GM10847 (cell line): ENCODE measurements around the gene STK33.

ENCODE experiments used
- POLR2A ChIP-seq: IDR thresholded peaks from 2 replicates; pipeline ENCODE4 v1.6.1; 2011; ENCODE audit not compliant: insufficient read length; ENCODE audit errors: extremely low read depth

The STK33 gene

DNA sequence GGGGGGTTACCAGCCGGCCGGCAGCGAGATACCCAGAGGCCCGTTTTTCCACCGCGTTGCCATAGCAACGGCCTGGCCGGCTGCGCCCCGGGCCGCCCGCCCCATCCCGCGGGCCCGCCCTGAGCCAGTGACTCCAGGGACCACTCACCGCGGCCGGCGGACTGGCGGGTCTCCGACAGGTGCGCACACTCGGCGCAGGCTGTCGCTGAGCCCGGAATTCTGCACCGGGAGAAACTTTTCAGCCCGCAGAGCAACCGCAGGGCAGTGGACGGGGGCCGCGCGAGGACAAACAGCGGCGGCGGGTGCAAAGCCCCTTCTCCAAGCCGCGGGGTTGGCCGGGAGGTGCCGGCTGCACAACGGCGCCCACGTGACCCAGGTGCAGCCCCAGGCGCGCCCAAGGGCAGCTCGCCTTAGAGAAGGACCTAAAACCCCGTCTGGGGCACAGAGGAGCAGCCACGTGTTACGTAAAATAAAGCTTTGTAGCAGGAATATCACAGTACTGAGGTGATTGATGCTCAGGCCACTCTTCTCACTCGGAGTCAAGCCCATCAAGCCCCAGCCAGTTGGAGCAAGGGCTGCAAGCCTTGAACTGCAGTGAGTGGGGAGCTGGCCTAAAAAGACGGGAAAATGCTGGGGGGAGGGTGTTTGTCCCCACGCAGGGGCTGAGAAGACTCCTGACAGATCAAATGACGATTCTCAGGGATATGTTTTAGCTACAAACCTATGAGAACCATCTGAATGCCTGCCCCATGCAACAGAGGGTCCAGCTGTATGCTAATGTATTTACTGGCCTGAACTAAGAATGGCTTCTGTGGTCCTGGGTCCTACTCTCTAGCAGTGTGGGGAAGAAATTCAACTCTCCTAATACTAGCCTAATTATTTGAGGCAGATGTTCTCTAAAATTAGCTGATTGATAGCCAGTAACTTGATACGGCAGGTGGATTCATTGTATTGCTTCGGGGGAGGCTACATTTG is at the start of gene STK33:
Gene STK33 (minus strand): TSS at position 294 of the 975 bp plus-strand sequence. CDS start 119,323 bp downstream, outside the sequence.
- peak; percentile 27 for TF ChIP-seq POLR2A

DNA sequence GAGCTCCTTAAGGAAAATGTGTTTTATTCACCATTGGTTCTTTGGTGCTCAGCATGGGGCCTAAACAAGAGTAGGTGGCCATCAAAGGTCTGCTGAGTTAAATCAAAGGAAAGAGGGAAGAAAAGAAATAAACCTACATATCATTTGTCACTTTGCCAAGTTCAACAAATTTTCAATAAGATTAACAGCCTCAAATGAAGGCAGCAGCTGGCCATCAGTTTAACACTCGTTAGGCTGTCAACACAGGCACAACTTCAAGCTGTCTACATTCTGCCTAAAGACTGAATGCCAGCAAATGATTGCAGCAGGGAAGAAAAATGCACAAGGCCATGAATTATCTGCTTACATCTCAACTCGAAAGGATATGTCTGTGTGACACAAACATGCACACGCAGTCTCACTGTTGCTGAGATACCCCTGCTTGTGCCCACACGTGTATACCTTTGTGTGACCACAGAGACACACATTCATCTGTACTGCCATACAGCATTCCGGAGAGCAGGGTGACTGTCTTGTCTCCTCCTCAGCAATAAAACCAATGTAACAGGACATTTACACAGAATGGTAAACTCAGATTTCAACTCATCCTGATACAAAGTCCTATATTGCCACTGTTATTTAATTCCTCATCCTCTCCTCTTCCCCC is 48.3 kb upstream of the STK33 start:
- TF ChIP-seq POLR2A: no peak

DNA sequence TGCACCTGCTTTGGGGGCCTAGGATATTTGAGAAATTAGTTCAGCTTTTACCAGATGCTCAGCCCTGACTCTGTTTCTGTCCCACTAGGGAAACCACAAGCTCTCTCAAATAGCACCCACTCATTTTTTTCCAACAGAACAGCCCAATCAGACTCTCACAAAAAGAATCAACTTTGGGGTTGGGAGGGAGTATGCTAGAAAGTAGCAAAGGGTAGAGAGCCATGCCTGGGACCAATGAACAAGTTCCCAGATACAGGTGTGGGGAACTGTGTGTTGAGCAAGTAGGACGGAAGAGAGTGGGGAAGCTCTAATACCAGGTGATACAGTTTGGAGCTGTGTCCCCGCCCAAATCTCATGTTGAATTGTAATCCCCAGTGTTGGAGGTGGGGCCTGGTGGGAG is 47.3 kb upstream of the STK33 start:
- no peak for TF ChIP-seq POLR2A

DNA sequence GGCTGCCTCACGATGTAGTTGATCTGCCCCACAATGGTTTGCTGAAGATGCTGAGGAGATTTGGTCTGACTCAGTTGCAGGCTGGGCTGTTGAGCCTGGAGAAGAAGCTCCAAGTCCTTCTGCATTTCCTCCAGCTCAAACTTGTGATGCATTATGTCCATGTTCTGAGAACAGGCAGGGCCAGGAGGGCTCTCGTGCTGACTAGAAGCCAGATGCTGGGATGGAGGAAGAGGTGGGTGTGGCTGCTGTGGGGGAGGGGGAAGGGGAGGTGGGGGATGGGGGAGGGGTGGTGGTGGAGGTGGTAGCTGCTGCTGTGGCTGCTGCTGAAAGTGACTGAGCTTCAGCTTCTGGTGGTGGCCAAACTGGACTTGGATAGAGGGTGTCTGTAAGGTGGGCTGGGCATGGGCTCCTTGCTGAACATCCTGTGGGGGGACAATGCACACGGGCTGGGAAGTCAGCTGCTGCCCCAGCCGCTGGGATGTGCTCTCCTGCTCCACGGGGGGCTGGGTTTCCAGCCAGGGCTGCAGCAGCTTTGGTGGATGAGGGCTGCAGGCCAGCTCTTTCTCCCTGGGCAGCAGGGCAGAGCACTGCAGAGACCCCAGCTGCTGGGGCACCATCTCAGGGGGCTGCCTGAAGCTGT is 46.4 kb upstream of the STK33 start:
- TF ChIP-seq POLR2A: no peak

DNA sequence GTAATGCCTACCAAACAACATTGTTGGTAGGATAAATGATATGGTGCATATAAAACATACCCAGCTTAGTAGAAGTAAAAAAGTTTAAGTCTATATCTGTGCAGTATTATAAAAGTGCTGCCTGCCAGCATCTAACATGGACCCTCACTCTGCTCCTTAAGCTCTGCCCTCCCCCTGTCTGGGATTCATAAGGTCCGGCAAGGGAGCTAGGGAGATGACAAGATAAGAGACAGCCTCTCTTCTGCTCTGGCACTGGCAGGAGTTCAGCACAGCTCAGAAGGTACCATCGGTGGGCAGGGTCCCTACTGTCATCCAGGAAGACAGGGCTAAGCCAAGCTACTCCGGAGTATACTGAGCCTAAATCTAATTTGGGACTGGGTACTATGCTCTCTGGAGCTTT is 45.6 kb upstream of the STK33 start:
- TF ChIP-seq POLR2A: no peak

DNA sequence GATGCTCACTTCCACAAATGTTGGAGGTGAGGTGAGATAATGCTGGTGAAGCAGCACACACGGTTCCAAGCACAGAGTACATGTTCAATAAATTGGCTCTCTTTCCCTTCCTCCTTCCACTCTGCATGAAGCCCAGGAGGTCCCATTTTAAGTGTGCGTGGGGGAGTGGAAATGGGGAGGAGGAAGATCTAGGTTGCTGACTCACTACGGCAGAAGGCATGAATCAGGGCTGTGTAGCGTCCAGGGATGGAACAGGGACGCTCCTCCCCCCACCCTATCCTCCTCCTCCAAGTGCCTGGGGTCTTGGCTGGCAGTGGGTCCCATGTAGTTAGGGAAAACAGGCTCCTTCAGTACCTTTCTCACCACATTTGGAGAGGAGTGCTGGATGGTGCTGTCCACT is 44.3 kb upstream of the STK33 start:
- no peak for TF ChIP-seq POLR2A

DNA sequence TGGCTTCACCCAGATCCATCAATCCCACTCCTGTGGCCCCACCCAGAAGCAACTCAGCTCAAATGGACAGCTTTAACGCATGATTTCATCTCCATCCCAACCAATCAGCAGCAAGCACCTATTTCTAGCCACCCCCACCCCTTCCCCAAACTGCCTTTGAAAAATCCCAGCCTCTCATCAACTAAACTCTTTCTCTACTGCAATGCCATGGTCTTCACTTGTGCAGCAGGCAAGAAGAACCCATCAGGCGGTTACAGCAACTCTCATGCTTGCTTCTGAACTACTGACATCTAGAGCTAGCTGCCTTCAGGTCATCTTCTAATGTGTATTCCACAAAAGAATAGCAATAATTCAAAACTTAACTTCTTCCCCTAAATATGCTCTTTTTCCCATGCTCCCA is 42.1 kb upstream of the STK33 start:
- no peak for TF ChIP-seq POLR2A

DNA sequence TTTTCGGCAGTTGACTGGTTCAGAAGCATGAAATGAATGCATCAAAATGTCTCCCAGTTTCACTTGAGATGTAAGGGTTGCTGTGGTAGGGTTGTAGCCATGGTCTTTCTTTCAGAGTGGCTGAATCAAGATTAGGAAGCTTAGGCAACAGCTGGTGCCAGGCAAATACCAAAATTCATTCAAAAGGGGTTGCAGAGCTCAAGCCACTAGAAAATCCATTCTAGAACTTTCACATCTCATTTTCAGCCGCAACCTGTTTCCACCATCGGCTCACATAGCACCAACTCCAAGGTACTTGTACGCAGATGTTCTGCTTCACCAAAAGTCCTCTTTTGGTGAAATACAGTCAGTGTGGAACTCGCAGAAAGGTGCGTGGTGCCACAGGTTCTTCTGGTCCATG is 40.5 kb upstream of the STK33 start:
- TF ChIP-seq POLR2A: no peak

DNA sequence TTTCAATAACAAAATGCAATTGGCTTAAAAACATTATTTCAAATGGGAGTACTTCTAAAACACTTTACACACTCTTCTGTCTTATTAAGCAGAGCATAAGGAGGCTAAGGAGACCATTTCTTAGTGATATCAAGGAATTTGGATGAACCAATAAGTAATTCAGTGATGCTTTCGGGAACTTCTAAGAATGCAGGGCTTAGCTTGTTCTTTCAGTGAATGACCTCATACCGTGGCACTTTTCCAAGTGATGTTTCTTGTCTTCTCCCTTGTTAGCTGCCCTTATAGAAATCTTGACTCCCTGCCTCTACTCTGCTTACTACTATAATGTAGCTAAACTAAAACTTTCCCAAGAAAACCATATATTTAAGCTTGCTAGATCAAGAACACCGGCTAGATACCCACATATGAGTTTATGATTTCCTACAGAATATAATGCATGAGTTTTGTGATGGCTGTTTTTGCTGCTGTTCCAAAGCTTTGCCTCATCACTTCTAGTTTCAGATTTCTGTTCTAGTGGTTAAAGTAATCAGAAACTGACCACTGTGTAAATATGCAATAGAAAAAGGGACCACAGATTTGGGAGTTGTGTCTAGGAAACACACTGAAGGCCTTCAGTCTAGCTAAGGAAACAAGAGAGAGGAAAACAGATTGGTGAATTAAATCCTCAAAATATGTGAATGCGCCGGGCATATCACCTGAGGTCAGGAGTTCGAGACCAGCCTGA is 37.5 kb upstream of the STK33 start:
- TF ChIP-seq POLR2A: no peak

DNA sequence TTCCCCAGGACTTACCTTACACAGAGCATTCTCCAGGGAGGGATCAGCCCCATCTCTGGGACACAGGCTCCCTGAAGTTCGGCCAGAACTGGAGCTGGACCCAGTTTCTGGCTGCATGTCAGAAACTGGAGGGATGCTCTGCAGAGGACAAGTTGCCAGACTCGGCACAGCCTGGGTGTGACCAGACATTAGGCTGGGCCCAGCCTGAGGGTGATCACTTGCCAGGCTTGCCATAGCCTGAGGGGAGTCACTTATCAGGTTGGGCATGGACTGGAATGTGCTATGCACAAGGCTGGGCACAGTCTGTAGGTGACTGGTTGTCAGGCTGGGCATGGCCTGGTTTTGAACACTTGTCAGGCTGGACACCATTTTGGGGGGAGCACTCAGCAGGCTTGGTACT is 30.7 kb upstream of the STK33 start:
- no peak for TF ChIP-seq POLR2A

DNA sequence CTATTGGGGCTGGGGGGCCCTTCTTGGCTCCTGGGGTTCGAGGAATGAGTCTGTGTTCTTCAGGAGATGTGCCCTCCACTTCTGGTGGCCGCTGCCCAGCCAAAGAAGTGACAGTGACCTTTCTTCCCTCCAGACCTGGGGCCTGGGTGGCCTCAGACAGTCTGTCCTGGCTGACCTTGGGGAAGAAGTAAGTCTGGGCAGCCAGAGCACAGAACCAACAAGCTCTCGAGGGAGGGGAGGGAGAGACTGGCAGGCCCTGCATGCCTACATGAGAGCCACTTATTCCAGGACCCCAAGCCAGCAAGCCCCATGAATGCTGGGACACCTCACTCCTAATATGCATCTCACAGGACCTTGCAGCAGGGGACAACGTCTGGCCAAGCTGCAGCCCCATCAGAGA is 27.1 kb upstream of the STK33 start:
- no peak for TF ChIP-seq POLR2A

DNA sequence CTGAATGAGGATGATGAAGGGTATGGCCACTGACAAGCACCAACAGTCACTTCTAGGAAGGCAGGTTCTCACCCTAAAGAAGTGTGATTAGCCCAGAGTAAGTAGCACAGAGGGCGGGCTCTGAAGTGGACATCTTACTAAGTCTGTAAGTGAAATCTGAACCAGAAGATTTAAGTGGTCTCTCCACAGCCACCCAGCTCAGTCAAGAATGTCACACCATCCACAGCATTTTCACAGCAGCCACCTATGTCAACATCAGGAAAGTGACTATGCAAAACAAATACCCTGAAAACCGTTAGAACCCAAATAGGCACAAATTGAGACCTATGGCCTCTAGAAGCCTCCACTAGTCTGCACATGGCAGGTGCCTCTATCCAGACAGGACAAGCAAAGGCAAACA is 23.0 kb upstream of the STK33 start:
- TF ChIP-seq POLR2A: no peak

DNA sequence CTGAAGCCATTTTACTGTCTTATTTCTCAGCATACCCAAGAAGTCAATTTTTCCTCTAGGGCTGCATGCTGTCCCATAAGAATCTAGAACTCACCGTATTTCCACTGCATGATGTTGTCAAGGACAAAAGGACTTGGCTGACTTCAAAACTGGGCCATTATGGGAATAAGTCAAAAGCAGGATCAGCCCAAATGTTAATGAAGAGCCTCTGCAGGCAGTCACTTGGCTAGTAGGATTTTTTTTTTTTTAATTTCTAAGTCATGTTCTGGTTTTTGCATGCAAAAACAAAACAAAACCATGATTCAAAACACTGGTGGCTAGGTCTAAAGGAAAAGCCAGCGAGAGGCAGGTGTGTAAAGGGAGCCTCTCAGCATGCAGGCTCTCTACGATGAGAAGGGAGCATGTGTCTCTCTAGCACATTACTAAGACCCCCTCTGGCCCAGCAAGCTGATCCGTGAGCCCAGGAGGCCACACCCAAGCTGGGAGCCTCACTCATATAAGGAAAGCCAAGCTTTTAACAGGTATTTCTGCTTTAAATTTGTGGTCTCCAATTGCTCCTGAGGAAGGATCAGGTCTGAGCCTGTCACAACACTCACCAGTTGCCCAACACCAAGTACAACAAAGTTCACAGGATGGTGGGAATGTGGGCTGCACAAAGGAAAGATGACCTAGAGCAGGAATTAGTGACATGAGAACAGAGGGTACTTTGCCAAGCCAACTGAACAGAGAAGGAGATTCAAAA is 21.4 kb upstream of the STK33 start:
- no peak for TF ChIP-seq POLR2A

DNA sequence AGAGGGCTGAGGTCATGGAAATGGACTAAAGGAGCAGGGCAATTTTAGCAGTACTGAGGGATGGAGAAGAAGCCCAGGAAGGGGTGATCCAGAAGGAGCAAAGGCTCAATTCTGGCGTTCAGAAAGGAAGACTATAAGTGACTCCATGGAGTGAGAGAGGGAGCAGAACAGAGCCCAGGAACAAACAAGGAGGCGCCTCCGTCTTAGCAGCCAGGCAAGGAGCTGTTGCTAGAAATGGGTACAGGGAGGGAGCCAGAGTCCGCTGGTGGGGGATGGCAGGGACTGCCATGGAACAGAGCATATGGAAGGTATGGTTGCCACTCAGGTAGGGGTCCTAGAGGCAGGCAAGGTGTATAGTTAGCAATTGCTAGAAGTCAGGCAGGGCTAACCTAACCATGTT is 20.5 kb upstream of the STK33 start:
- TF ChIP-seq POLR2A: no peak

DNA sequence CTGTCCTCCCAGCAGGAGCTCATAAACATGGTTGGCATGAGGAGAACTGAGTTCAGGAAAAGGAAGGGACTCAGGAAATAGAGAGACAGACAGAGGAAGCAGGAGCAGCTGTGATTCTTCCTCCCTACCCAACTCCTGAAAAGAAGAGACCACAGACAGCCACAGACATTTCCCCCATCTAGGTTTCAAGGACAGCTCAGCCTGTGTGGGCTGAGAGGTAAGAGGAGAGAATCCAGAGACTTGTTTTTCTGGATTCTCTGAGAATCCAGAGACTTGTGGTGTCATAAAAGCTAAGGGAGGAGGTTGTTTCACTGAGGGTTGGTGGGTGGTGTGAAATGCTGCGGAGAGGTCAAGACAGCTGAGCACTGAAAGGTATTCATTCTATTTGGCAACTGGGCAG is 19.0 kb upstream of the STK33 start:
- no peak for TF ChIP-seq POLR2A
